Measurements from ENCODE around the gene R3HDM2.

GRCh38 chr12:57410534-57410933 lies 20.3 kb downstream of the R3HDM2 start:
- TF ChIP-seq CTCF (IDR thresholded peaks at IDR 0.05 in 8 of 11, conservative IDR thresholded peaks at IDR 0.05 in 3 of 11) (no peak), POLR2AphosphoS5 (IDR thresholded peaks at IDR 0.05) (no peak), POLR2A (IDR thresholded peaks at IDR 0.05) (no peak)
